Activated CD8-positive, alpha-beta T cell treated with anti-CD3 and anti-CD28 coated beads, Interleukin-2, amount 10 ng/mL, durations not matched to agents 7 days and 5 days (primary cell): ENCODE results near the gene CEP112. TPM values are rescaled to one million over a fixed set of nuclear protein-coding genes. Genes with fewer than 3 reads are reported as not detected.

Experiments used
- ATAC-seq: fragments of 150-1000 bp; cut with Tn5 transposase; one replicate; pipeline ENCODE4 v1.10.0; 2021; ENCODE audit warnings: moderate library complexity
- CTCF ChIA-PET: fragments of 350-600 bp; sonication (Branson Sonifier 250); formaldehyde crosslinking; loops from one replicate; lab custom pipeline; 2021; ENCODE audit warnings: antibody characterized with exemption; lab: Charles Lee
- POLR2A ChIA-PET: fragments of 350-600 bp; sonication (Branson Sonifier 250); formaldehyde crosslinking; loops from one replicate; lab custom pipeline; 2021; ENCODE audit warnings: antibody characterized with exemption; lab: Charles Lee
- DNase-seq: peaks from one replicate; pipeline ENCODE4 v3.0.0-alpha.2; 2020
- H3K27ac Mint-ChIP-seq: one replicate; pipeline ENCODE4 v1.8.0; 2021; ENCODE audit warnings: mild to moderate bottlenecking, mixed read lengths
- H3K27me3 Mint-ChIP-seq: one replicate; pipeline ENCODE4 v1.8.0; 2021; ENCODE audit warnings: low read depth, mixed read lengths
- H3K36me3 Mint-ChIP-seq: one replicate; pipeline ENCODE4 v1.8.0; 2021; ENCODE audit warnings: low read depth, mixed read lengths
- H3K4me1 Mint-ChIP-seq: one replicate; pipeline ENCODE4 v1.8.0; 2021; ENCODE audit warnings: low read depth, mixed read lengths
- H3K4me3 Mint-ChIP-seq: one replicate; pipeline ENCODE4 v1.8.0; 2021; ENCODE audit warnings: mild to moderate bottlenecking, mixed read lengths
- H3K9me3 Mint-ChIP-seq: one replicate; pipeline ENCODE4 v1.8.0; 2022; ENCODE audit warnings: mixed read lengths; ENCODE audit not compliant: insufficient read depth
- total RNA-seq, 2 experiments: library from RNA; stranded (reverse); gene quantifications; one replicate each; pipeline ENCODE4 v1.2.3, GENCODE V29; 2021

CEP112 gene
- total RNA-seq, 2 experiments from 2014 or later = 2.3 to 2.7 TPM

DNA sequence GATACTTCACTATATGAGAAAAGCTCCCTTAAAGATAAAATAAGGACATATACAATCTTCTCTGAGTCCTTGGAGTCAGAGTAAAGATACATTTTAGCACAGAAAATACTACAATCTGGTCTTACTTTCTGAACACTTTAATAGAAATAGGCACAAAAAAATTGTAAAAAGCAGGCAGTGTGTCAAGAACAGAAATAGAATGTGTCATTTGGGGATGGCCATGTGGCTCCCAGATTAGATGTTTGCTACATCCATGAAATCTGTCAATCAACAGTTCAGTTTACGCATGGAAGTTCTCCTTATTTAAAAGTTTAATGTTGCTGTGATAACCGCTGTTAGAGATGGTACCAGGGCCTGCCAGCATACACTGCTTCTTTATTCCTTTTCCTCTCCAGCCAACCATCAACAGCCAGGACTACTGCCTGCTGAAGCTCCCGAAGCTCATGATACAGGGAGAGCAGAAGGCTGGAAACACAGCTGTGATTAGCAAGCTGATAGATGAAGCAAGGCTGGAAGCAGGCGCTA is 278.5 kb downstream of the CEP112 start:
- peaks cover 20% of the 10 kb centered on the region for H3K9me3 Mint-ChIP-seq

GRCh38 chr17:65910836-65911235 is 281.1 kb downstream of the CEP112 start:
- Mint-ChIP-seq H3K27ac (no peak overlapping the region), H3K4me3 (no peak overlapping the region), H3K9me3 (peaks cover 24% of the 10 kb centered on the region), H3K27me3 (no peaks in the 10 kb centered on the region), H3K4me1 (peaks cover 11% of the 10 kb centered on the region), H3K36me3 (peaks cover 12% of the 10 kb centered on the region)
- ChIA-PET POLR2A (no interaction called here), CTCF (no interaction called here)
- ATAC-seq (no peak), DNase-seq (no peak)

More for the DNA sequence above, 278.5 kb downstream of the CEP112 start:
- Mint-ChIP-seq H3K27me3 (no peaks in the 10 kb centered on the region), H3K4me1 (peaks cover 11% of the 10 kb centered on the region), H3K27ac (no peak overlapping the region), H3K36me3 (peaks cover 12% of the 10 kb centered on the region), H3K4me3 (no peak overlapping the region)
- POLR2A ChIA-PET = no interaction called here
- ATAC-seq (no peak), DNase-seq (no peak)
- CTCF ChIA-PET = no interaction called here

DNA sequence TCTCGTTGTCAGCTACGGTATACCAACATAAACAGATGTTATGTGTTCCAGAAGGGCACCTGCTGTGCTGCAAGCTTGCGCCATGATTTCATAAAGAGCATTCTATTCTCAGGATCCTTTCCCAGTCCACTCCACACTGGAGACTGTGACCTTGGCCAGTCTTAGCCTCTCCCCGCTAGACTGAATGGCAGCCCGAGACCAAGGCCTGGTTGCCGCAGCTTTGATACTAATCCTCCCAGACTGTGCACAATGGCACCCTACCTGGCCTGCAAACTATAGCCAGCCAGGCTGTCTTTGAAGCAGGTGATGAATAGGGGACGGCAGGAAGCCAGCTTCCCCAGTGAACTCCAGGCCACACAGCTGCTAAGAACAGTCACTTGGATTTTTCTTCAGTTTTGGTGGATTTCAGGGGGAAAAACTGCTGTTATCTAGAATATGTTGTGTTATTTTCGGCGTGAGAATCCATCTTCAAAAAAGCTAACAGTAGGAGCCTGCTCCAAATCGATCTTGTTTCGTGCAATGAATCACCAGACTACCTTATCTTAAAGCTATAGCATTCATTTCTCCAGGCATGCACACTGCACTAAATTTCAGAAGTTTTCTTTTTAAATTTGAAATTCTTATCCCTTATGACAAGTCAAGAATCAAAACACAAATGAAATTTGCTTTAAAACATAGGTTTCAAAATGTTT is 289.0 kb downstream of the CEP112 start:
- Mint-ChIP-seq H3K4me3 (no peak overlapping the region), H3K4me1 (no peaks in the 10 kb centered on the region), H3K9me3 (peaks cover 2% of the 10 kb centered on the region), H3K27ac (no peak overlapping the region), H3K36me3 (no peaks in the 10 kb centered on the region), H3K27me3 (peaks cover 2% of the 10 kb centered on the region)
- ChIA-PET POLR2A (no interaction called here), CTCF (interaction anchor here (1.0 kb wide), 1 partner anchor 18 kb away, joined by 3 read pairs; no protein-coding TSS in a partner anchor)
- DNase-seq = no peak
- no peak for ATAC-seq

DNA sequence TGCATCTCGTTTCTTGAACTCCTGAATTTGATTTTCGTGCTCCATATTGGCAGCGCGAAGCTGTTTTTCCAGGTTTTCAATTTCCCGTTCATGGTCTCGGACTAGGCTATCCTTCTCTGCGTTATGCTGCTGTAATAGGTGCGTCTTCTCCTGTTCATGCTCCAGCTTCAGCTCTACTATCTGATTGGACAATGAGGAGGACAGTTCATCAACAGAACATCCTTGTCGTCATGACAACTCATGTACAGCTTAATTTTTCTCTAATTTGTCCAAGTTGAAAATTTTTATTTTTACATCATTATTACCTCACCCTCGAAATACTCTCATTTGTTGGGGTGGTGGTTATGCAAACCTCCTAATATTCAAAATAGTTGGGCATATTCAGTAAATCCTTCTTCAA is 289.8 kb downstream of the CEP112 start:
- ChIA-PET POLR2A (no interaction called here), CTCF (interaction anchor here (1.0 kb wide), 1 partner anchor 19 kb away, joined by 3 read pairs; no protein-coding TSS in a partner anchor)
- H3K4me3 Mint-ChIP-seq = no peak overlapping the region
- H3K27me3 Mint-ChIP-seq = peaks cover 2% of the 10 kb centered on the region
- no peak overlapping the region for H3K27ac Mint-ChIP-seq
- ATAC-seq = no peak
- no peaks in the 10 kb centered on the region for H3K9me3 Mint-ChIP-seq
- H3K4me1 Mint-ChIP-seq = no peaks in the 10 kb centered on the region
- DNase-seq = no peak
- no peaks in the 10 kb centered on the region for H3K36me3 Mint-ChIP-seq

GRCh38 chr17:65901394-65901793 is 290.5 kb downstream of the CEP112 start:
- CTCF ChIA-PET = no interaction called here
- POLR2A ChIA-PET = no interaction called here
- Mint-ChIP-seq H3K4me3 (no peak overlapping the region), H3K9me3 (no peaks in the 10 kb centered on the region), H3K4me1 (no peaks in the 10 kb centered on the region), H3K27ac (no peak overlapping the region), H3K27me3 (peaks cover 2% of the 10 kb centered on the region), H3K36me3 (no peaks in the 10 kb centered on the region)
- no peak for ATAC-seq
- DNase-seq = no peak

- Mint-ChIP-seq H3K4me1 (no peaks in the 10 kb centered on the region), H3K36me3 (no peaks in the 10 kb centered on the region), H3K9me3 (no peaks in the 10 kb centered on the region), H3K27ac (no peak overlapping the region), H3K27me3 (peaks cover 2% of the 10 kb centered on the region), H3K4me3 (no peak overlapping the region)
- ChIA-PET CTCF (no interaction called here), POLR2A (no interaction called here)
- DNase-seq = no peak
- ATAC-seq = no peak
Observed at GRCh38 chr17:65900216-65900615, 291.7 kb downstream of the CEP112 start.

- DNase-seq (no peak), ATAC-seq (no peak)
- H3K36me3 Mint-ChIP-seq = no peaks in the 10 kb centered on the region
- POLR2A ChIA-PET = no interaction called here
- no peaks in the 10 kb centered on the region for H3K4me1 Mint-ChIP-seq
- no peaks in the 10 kb centered on the region for H3K9me3 Mint-ChIP-seq
- H3K4me3 Mint-ChIP-seq = no peak overlapping the region
- H3K27me3 Mint-ChIP-seq = peaks cover 3% of the 10 kb centered on the region
- H3K27ac Mint-ChIP-seq = no peak overlapping the region
- CTCF ChIA-PET = no interaction called here
Observed at GRCh38 chr17:65898651-65899050, 293.3 kb downstream of the CEP112 start.

DNA sequence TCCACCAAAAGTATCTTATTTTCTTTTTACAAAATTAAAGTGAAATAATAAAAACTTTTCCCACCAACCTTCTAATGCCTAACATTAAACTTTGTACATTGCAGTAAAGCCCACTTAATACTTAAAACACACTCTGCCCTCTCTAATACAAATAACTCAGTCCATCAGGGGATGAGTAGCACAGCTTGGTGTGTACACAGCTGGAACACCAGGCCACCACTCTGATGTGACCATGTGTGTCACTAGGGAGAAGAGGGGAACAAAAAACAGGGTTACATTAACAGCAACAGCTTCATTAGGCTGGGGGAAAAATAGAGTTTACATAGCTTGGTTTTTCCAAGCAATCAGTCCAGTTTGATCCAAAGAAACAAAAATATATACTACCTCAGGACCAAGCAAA is 295.0 kb downstream of the CEP112 start:
- Mint-ChIP-seq H3K9me3 (no peaks in the 10 kb centered on the region), H3K36me3 (no peaks in the 10 kb centered on the region), H3K4me1 (no peaks in the 10 kb centered on the region), H3K4me3 (no peak overlapping the region), H3K27ac (no peak overlapping the region), H3K27me3 (peaks cover 3% of the 10 kb centered on the region)
- DNase-seq = no peak
- POLR2A ChIA-PET = no interaction called here
- ATAC-seq = no peak
- CTCF ChIA-PET = no interaction called here

DNA sequence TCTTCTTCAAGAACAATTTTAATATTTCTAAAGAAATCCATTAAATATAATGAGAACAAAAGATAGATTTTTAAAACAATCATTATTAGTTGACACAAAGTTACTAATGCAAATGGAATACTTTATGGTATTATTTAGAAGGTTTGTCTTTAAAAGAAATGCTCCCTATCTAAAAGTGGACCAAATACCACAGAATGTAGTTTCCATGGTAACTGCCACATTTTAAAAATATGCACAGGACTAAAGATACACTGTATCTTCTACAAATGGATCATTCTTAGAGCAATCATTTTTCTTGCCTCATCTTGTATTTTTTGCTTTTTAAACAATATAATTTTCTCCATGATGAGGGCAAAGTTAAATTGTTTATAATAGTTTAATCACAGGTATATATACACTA is 296.0 kb downstream of the CEP112 start:
- no peaks in the 10 kb centered on the region for H3K36me3 Mint-ChIP-seq
- POLR2A ChIA-PET = no interaction called here
- CTCF ChIA-PET = no interaction called here
- H3K9me3 Mint-ChIP-seq = no peaks in the 10 kb centered on the region
- H3K4me1 Mint-ChIP-seq = no peaks in the 10 kb centered on the region
- no peak for DNase-seq
- no peak overlapping the region for H3K4me3 Mint-ChIP-seq
- no peak overlapping the region for H3K27ac Mint-ChIP-seq
- peaks cover 3% of the 10 kb centered on the region for H3K27me3 Mint-ChIP-seq
- ATAC-seq = no peak

DNA sequence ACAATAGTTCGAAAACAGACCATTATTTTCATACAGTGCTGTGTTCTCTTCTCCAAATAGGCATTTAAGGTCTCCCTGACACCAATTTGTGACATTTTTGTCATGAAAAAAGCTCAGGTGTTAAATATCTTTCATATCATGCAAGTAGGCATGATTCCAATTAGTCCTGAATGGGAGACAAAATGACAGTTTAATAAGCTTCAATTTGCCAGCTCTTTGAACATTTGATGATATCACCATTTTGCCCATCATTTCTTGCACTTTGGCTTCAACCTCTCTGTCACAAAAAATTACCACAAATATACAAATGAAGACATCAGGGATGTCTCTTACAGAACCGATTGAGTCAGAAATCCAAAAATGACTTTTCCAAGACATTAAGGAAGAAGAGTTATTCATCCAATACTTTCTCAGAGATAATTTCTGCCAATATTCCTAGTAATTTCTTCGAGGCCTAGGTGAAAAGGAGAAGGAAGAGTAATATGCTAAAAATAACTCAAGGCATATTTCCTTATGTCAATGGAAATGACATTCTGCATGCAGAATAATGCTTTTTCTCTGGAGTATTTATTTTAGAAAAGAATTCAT is 298.1 kb downstream of the CEP112 start:
- no peak overlapping the region for H3K4me3 Mint-ChIP-seq
- POLR2A ChIA-PET = no interaction called here
- no peak overlapping the region for H3K27ac Mint-ChIP-seq
- ATAC-seq (no peak), DNase-seq (no peak)
- H3K36me3 Mint-ChIP-seq = no peaks in the 10 kb centered on the region
- H3K4me1 Mint-ChIP-seq = no peaks in the 10 kb centered on the region
- H3K27me3 Mint-ChIP-seq = peaks cover 3% of the 10 kb centered on the region
- H3K9me3 Mint-ChIP-seq = no peaks in the 10 kb centered on the region
- CTCF ChIA-PET = no interaction called here

- H3K4me3 Mint-ChIP-seq = no peak overlapping the region
- peaks cover 3% of the 10 kb centered on the region for H3K27me3 Mint-ChIP-seq
- no peak overlapping the region for H3K27ac Mint-ChIP-seq
- H3K4me1 Mint-ChIP-seq = no peaks in the 10 kb centered on the region
- ATAC-seq (no peak), DNase-seq (no peak)
- H3K9me3 Mint-ChIP-seq = no peaks in the 10 kb centered on the region
- H3K36me3 Mint-ChIP-seq = no peaks in the 10 kb centered on the region
- POLR2A ChIA-PET = no interaction called here
- CTCF ChIA-PET = no interaction called here
Observed at GRCh38 chr17:65892912-65893377, 299.0 kb downstream of the CEP112 start.

GRCh38 chr17:65891231-65891735 is 300.6 kb downstream of the CEP112 start:
- DNase-seq = no peak
- Mint-ChIP-seq H3K4me1 (no peaks in the 10 kb centered on the region), H3K9me3 (no peaks in the 10 kb centered on the region), H3K36me3 (no peaks in the 10 kb centered on the region), H3K27ac (no peak overlapping the region), H3K4me3 (no peak overlapping the region), H3K27me3 (peaks cover 3% of the 10 kb centered on the region)
- CTCF ChIA-PET = no interaction called here
- no peak for ATAC-seq
- POLR2A ChIA-PET = no interaction called here
